ENCODE data around the gene PLSCR1. TPM values are rescaled to one million over a fixed set of nuclear protein-coding genes. Genes with fewer than 3 reads are reported as not detected.

Gene PLSCR1
- total and polyA plus RNA-seq, 5 experiments from 2014 or later: 17.2 to 27.3 (median 20.8) TPM

Other genes with a start within 250 kb of the PLSCR1 start
- gene PLSCR2, start 75.0 kb downstream of the PLSCR1 start, total RNA-seq: under 1 TPM in 1 of 2 experiments, not detected in 1; 0.31 TPM
- 1 to 10 TPM in 1 of 3 donors, under 1 TPM in 1, not detected in 1; 0.76 to 1.2 TPM for gene PLSCR2, start 75.0 kb downstream of the PLSCR1 start, polyA plus RNA-seq
- not detected for gene PLSCR5, start 60.7 kb upstream of the PLSCR1 start, total RNA-seq
- not detected for gene PLSCR5, start 60.7 kb upstream of the PLSCR1 start, polyA plus RNA-seq